ENCODE data around the gene TBC1D1.
"Not testable (repeated sequence)": the region's sequence is repeated elsewhere in the genome, so short reads cannot be mapped to it uniquely, and the experiment has no call there.

The TBC1D1 gene

DNA sequence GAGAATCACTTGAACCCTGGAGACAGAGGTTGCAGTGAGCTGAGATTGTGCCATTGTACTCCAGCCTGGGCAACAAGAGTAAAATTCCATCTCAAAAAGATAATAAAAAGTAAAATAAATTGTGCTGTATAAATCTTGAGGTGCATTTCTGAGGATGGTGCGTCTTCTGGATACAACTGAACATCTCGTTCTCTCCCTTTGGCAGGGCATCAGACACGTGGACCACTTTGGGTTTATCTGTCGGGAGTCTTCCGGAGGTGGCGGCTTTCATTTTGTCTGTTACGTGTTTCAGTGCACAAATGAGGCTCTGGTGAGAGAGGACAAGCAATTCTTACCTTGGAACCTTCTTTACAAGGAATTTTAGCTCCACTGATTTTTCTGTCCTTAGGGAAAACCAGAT is 129.5 kb downstream of the TBC1D1 start:
- no peak for DNase-seq

DNA sequence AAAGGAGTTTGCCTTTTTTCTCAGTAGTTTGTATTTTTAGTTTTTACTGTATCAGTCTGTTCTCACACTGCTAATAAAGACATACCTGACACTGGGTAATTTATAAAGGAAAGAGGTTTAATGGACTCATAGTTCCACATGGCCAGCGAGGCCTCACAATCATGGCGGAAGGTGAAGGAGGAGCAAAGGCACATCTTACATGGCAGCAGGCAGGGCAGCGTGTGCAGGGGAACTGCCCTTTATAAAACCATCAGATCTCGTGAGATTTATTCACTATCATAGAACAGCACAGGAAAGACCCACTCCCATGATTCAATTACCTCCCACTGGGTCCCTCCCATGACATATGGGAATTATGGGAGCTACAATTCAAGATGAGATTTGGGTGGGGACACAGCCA is 130.1 kb downstream of the TBC1D1 start:
- not testable (repeated sequence) for DNase-seq

DNA sequence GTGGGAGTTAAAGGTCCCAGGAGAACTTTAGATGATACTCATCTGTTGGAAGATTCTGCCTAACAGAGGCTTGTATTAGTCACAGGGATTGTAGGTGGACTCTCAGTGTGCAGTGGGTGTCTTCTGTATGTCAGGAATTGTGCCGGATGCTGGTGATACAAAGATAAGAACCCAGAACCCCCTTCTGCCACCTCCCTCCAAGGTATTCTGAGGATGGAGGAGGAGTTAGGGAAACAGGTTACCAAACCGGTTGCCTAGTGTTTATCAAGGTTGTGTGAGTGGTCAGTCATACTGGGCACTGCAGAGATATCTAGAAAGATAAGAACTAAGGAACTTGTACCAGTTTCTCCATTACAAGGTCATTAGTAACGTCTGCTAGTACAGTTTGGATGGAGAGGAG is 130.9 kb downstream of the TBC1D1 start:
- no peak for DNase-seq

DNA sequence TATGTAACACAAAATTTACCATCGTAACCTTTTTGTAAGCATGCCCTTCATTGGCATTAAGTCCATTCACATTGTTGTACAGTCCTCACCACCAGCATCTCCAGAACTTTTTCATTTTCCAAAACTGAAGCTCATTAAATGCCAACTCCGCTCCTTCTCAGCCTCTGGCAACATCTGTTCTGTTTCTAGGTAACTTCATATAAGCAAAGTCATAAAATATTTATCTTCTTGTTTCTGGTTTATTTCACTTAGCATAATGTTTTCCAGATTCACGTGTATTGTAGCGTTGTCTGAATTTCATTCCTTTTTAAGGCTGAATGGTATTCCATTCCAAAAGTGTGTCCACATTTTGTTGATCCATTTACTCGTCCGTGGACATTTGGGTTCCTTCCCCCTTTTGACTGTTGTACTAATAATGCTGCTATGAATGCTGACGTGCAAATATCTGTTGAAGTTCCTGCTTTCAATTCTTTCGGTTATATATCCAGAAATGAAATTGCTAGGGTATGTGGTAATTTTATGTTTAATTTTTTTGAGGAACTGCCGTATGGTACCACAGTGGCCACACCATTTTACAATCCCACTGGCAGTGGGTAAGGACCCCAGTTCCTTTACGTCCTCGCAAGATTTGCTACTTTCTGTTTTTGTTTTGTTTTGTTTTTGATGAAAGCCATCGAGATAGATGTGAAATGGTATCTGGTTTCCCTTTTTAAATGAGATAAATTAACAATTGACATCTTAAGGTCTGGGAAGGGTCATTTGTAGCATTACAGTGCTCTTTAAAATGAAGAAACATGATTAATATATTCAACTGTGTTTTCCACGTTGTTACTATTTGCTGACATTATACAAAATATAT is 132.7 kb downstream of the TBC1D1 start:
- no peak for DNase-seq

DNA sequence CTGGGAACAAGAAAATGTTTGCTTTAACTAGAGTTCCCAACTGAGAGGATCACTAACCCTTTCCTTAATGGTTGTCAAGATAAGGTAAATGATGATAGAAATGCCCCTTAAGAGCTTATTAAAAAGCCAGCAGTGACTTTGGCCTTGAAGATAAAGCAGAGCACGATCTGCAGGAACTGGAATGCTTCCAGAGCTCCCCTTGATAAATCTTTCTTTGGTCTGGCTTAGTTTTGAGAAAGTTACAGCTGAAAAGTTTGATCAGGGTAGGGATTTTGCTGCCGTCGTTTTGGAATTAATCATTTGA is 133.3 kb downstream of the TBC1D1 start:
- DNase-seq, result no peak

DNA sequence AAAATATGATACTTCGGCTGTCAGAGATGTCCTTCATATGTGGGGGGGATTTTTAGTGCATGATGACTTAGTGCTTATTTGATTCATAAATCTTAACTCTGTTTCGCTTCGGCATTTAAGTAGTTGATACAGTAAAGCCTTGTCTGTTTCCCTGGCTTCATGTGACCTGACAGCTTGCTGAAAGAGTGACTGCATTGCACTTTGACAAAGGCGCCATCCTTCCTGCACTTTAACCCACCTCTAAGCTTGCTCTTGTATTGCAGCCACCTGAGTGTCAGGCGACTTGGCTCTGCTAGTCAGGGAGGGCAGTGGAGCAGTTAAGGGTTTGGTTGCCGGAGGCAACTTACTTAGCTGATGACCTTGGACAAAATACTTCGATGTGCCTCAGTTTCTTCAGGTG is 134.8 kb downstream of the TBC1D1 start:
- no peak for DNase-seq

DNA sequence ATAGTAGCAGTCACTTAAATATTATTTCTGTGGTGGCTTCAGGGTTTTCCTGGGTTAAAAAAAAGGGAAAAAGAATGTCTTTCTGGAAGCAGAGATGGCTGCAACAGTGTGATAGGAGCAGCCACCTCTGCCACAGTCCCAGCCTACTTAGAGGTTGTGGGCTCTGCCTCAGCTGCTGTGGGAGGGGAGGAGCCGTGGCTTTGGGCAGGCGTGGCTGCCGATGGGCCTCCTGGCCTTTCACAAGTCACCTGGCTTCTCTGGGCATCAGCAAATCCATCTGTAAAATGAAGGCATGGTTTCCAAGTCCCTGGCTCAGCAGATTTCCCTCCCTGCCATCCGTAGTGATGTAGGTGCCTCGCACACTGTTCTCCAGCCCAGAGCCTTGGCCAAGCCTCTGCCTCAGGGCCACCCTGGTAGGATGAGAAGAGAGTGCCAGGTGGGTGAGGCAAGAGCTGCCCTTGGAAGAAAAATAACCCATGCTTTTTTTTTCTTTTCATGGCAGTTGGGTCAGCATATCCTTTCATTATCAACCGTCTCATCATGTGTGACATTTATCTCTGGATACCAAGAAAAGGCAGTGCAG is 135.4 kb downstream of the TBC1D1 start:
- no peak for DNase-seq

DNA sequence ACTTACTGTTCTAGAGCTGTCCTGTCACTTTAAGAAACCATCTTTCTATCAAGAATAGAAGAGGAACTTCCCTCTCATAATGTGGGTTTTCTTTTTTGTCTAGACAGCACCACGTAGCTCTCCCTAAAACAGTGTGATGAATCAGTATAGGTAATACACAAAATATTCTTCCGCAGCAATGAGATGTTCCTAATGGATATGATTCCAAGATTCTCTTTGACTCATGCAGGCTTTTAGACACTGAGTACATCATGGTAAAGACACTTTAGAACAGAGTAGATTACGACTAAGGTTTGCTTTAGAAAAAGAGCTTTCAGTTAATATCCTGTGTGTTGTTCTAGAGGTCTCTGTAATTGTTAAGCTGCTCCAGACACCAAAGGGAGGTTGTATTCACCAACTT is 139.1 kb downstream of the TBC1D1 start:
- no peak for DNase-seq

DNA sequence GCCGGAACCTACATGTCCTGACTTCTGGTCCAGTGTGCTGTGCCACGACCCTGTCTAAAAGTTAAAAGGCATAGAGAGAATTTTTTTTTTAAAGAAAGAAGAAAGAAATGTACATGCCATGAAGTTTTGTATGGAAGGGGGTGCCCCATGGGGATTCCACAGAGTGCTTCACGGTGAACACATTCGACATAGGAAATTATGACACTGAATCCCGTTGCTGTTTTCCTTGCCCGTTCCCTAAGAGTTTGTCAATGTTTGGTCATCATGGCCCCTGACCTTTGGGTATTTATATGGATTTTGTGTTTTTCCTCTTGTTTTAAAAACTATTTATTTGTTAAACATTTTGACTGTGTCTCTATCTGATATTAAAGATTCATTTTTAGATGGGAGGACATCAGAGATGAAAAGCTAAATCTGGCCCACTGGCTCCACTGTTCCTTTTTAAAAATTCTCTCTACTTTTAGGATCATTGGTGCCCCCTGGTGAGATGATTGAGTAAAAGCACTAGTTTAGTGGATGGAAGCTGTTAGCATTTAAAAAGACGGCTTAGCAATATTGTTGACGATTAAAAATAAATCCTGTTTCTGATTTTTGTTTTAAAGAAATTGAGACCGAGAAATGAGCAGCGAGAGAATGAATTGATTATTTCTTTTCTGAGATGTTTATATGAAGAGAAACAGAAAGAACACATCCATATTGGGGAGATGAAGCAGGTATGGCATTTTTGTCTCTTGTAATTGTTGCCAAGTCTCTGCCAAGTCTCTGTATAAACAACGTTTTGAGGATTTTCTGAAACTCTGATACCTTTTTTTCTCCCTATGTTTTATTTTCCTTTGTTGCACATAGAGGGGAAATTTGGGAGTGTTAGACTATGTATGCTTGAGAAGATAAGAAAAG is 144.3 kb downstream of the TBC1D1 start:
- no peak for DNase-seq

DNA sequence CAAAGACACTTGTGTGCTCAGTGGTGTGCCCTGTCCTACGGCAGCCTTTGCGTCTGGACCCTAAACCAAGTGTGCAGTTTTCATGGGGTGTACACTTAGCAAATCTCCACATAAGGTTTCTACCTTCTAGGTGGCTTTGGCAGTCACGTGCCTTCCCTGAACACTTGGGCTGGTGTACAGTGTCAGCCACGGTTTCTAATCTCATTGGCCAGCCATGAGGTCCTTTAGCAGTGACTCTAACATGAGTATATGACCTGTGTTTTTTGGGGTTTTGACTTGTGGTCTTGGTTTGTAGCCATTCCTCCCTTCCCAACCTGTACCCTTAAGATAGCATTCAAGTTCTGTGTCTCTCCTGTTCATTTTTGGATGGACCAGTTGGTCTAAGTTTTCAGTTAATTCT is 145.7 kb downstream of the TBC1D1 start:
- no peak for DNase-seq

DNA sequence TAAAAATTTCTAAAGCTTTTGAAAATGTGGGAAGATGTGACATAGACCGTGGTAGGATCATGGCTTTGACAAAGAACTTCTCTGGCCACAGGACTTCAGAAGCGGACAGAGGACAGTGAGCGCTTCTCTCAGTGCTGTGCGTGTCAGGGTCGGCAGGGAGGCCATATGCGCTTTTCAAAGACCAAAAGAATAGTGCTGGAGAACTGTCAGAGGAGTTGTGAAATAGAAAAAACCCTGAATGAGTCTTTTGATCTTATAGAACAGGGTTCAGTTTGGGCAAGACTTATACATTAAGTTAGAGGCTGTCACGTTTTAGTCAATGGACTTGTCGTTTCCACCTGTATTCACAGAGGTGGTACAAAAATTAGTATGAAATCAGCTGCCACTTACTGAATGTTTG is 146.7 kb downstream of the TBC1D1 start:
- DNase-seq, result no peak

DNA sequence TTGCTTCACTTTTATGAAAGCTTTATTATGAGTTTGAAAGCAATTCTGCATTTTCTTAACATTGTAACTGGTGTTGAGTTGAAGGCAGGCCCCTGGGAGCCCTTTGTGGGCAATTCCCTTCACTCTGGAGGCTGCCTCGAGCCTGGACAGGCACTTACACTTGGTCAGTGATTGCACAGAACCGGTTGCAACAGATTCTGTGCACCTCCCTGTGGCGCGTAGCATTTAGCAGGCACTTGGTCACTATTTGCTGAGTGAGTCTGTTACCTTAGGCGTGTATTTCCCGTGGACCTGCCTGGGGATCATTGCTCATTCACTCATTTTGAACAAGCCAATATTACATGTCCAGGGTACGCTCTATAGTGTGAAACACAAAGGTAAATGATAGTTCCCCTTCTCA is 149.7 kb downstream of the TBC1D1 start:
- DNase-seq, result no peak

DNA sequence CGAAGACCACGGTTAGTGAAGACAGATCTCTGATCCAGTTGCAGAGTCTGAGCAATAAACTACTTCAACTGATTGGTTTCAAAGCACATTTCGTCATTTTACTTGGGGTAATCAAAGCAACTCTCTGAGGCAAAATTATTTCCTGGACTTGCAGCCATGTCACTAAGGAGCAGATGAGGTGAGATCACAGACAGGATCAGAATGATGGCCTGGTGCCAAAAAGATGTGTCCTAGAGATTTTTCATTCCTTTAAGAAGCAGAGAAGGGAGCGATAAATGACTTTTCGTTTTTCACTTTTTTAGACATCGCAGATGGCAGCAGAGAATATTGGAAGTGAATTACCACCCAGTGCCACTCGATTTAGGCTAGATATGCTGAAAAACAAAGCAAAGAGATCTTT is 153.2 kb downstream of the TBC1D1 start:
- DNase-seq, result no peak

DNA sequence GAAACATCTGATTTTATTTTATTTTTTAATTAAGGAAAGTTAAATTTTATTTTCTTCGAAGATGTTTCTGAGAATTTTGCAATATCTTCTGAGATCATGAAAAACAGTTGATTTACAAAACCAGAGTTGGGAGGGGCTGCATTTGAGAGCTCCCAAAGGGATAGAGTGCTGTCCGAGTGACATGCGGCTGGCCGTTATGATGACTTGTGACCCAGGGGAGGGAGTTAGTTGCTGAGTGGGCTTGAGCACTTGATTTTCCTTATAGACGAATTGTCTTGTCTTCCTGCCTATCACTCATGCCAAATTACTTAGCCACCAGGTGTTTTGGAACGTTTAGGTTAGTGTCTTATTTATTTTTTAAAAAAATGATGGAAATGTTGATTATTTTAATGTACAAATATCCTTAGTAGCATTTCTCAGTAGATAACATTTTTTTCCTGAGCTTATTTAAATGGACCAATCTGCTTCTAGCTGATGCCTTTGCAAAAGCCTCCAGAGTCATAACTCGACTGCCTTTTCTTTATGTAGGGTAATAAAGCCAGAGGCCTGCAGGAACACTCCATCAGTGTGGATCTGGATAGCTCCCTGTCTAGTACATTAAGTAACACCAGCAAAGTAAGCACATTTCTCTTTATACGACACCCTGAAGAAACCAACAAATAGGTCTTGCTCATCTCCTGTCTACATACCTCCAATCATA is 154.6 kb downstream of the TBC1D1 start:
- no peak for DNase-seq

DNA sequence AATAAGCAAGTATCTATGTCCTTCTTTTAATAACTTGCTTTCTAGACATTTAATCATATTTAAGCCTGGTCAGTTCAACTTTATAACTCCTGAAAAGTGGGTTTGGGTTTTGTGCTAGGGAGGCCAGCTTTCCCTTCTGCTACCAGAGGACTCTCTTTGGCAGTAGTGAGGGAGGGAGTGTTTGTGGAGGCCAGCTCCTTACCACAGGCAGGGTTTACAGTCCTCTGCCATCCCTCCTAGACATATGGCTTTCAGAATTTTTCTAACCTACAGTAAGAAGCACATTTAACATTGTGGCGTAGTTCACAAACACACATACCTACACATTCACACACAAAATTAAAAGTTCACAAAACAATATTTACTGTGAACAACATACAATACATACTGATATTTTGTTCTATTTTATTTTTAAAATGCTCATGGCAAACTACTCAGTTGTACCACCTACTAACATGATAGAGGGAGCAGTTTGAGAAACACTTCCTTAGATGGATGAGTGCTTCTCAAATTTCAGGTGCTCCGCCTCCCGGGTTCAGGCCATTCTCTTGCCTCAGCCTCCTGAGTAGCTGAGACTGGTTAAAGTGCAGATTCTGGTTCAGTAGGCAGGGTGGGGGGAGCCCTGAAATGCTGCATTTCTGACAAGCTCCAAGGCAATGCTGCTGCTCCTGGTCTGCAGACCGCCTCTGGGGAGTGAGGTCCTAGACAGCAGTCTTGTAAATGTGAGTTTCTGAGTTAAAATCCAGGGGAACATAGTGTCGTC is 156.0 kb downstream of the TBC1D1 start:
- no peak for DNase-seq

DNA sequence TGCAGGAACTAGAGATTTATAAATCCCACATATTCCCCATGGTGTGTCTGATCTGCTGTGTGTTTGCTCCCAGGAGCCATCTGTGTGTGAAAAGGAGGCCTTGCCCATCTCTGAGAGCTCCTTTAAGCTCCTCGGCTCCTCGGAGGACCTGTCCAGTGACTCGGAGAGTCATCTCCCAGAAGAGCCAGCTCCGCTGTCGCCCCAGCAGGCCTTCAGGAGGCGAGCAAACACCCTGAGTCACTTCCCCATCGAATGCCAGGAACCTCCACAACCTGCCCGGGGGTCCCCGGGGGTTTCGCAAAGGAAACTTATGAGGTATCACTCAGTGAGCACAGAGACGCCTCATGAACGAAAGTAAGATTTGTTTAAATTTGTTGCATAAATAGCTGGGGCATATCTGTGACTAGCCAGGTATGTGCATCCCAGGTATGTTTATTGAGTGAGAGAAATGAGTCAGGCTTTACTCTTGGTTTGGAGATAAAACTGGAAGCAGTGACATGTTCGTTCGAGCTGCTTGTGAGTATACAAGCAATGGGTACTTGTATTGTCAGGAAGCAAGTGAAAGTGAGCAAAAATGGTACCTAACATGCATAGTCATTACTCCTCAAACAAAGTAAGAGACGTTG is 158.8 kb downstream of the TBC1D1 start:
- DNase-seq, result no peak

DNA sequence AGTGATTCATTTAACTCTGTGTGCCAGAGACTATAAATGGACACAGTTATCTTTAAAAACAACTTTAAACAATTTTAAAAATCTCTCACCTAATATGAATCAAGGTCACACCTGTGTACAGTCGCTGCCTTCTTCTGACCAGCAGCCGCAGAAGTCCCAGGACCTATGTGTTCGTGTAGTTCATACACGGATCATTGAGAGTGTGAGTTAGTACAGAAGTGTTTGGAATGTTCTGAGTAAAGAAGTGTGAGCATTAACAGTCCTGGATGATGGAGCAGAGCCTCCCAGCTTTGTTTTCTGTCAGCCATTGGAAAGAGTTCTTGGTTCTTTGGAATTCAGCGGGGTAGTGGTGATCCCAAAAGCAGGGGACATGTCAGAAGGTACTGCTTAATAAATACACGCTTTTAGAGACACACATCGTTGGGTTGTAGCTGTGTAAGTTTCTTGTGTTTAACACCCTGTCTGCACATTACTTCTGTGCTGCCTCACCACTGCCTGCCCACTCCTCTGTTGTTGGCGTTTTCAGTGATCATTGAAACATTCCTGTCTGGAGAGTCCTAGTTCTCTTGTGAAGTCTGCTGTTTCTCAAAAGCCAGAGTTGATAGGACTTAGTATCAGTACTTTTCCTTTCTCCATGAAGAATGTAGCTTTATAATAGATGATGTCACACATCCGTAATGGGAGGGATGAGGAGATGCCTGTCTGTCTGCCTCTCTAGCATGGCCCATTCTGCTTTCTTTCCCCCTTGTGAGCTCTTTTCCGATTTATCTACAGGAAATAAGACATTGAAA is 159.9 kb downstream of the TBC1D1 start:
- DNase-seq, result no peak

DNA sequence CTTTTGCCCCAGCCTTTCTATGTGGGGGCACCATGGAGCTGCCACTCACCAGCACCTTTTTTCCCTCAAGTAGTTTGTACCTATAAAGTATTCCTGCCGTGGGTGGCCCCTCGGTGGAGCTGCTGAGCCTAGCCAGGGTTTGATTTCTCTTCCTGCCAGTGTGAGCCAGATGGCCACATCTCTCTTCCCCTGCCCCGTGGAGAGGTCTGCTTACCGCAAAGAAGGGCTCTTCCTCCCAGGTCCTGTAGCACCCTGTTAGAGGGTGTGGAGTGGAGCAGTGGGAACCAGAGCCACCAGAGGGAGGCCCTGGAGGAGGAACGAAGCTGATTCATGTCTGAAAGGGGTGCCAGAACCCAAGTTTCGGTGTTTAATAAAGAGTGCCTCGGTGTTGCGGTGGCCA is 164.7 kb downstream of the TBC1D1 start:
- DNase-seq, result no peak

DNA sequence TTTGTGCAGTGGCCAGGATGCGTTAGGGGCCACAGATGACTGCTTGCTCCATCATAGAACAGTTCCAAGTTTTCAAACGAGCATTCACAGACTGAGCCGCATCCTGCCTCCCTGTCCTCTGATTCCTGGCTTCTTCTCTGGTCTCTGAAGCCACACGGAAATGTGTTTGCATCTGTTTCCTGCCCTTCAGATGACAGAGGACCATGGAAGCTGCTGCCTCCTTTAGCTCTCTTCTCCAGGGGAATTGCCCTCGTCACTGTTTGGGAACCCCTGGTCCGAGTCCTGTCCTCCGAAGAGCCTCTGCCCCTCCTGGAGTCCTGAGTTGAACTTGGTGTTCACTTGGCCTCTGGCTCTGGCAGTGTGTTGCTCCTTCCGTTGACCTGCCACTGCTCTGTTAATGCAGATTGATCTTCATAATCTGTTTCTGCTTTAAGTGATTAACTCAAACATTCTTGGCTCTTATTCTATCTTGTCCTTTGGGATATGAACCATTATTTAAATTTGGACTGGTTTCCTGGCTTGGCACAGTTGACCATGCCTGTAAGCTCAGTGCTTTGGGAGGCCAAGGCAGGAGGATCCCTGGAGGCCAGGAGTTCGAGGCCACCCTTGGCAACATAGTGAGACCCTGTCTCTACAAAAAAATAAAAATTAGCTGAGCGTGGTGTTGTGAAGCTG is 165.3 kb downstream of the TBC1D1 start:
- DNase-seq, result no peak

DNA sequence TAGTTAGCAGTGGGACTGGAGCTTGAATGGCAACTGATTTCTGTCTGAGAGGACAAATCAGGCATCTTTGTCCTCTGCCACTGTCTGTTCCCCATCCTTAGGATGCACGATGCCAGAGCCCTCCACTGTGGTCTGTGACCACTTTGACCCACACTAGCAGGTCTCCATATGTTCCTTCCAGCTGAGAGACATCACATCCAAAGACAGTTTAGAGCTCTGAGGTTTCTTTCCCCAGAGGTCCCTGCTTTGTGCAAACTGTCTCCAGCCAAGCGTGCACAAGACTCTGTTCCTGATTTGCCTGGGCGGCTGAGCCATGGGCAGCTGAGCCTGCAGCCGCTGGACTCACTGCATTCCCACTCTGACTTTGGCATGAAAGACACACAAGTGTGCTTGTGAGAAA is 167.3 kb downstream of the TBC1D1 start:
- DNase-seq, result no peak
